GM12878 (cell line): ENCODE results near the gene CSMD2. TPM values are rescaled to one million over a fixed set of nuclear protein-coding genes. Genes with fewer than 3 reads are reported as not detected.

ENCODE experiments used
- ATAC-seq: fragments of 200-7000 bp; cut with Tn5 transposase; 3 replicates; pipeline ENCODE4 v1.9.1; 2020; ENCODE audit warnings: mild to moderate bottlenecking, moderate library complexity
- BruUV-seq: library from RNA; stranded (reverse); fragments of 400-500 nt; replicated peaks from 2 replicates; lab custom pipeline; 2021; lab: Mats Ljungman, UMichigan
- CTCF ChIA-PET: fragments of 300-600 bp; sonication (Branson Sonifier 250); formaldehyde crosslinking; extraction: SDS; loops from one replicate; lab custom pipeline; 2021; ENCODE audit warnings: inconsistent platforms; lab: Yijun Ruan, JAX
- POLR2A ChIA-PET: fragments of 350-600 bp; formaldehyde crosslinking; extraction: SDS; loops from one replicate; lab custom pipeline; 2021; ENCODE audit warnings: inconsistent platforms; lab: Charles Lee
- RAD21 ChIA-PET: fragments of 300-600 bp; sonication (Branson Sonifier 250); formaldehyde crosslinking; loops from one replicate; lab custom pipeline; 2023; ENCODE audit warnings: antibody characterized with exemption; ENCODE audit not compliant: unreplicated experiment; lab: Charles Lee
- SMC1A ChIA-PET: fragments of 300-600 bp; sonication (Branson Sonifier 250); formaldehyde crosslinking; loops from one replicate; lab custom pipeline; 2023; ENCODE audit not compliant: unreplicated experiment, uncharacterized antibody; lab: Charles Lee
- DNase-seq: peaks from one replicate; pipeline ENCODE4 v3.0.0-alpha.2; 2011; ENCODE audit warnings: low read depth, low spot score
- FAIRE-seq: peaks from 3 replicates; lab custom pipeline; 2011; peaks lifted over from hg19 to GRCh38; lab: Jason Lieb, UNC
- H2AFZ ChIP-seq: 2 replicates; pipeline ENCODE4 v1.6.0; 2011; ENCODE audit warnings: low read depth, low read length, control low read depth; ENCODE audit not compliant: control insufficient read depth
- H3K27ac ChIP-seq: 2 replicates; pipeline ENCODE4 v1.5.1; 2011; ENCODE audit warnings: control low read depth; ENCODE audit not compliant: control insufficient read depth, insufficient read depth
- H3K27me3 ChIP-seq, 2 experiments: replicated peaks in 1 of 2; 2 replicates each; pipeline versions ENCODE4 v1.6.0 to v1.6.1; 2011; ENCODE audit warnings: low read length in 1 of 2; ENCODE audit not compliant: control insufficient read depth in 2 of 2, insufficient read depth in 2 of 2
- H3K36me3 ChIP-seq, 2 experiments: 2 replicates each; pipeline ENCODE4 v1.5.1; 2011; ENCODE audit warnings: low read length in 1 of 2; ENCODE audit not compliant: control insufficient read depth in 2 of 2, insufficient read depth in 2 of 2
- H3K4me1 ChIP-seq: 2 replicates; pipeline ENCODE4 v1.6.1; 2011; ENCODE audit warnings: mild to moderate bottlenecking, low read length, moderate library complexity, mixed read lengths; ENCODE audit not compliant: control insufficient read depth, insufficient read depth
- H3K4me2 ChIP-seq: 2 replicates; pipeline ENCODE4 v1.6.0; 2011; ENCODE audit warnings: control low read depth; ENCODE audit not compliant: control insufficient read depth, insufficient read depth
- H3K4me3 ChIP-seq: fragments of 200-600 bp; sonication (generic); 2 replicates; pipeline ENCODE4 v1.5.1; 2016
- H3K79me2 ChIP-seq: 2 replicates; pipeline ENCODE4 v1.6.0; 2011; ENCODE audit warnings: low read length; ENCODE audit not compliant: control insufficient read depth, insufficient read depth
- H3K9ac ChIP-seq: 2 replicates; pipeline ENCODE4 v1.8.0; 2011; ENCODE audit warnings: low read length, control low read depth, mixed read lengths; ENCODE audit not compliant: control insufficient read depth, insufficient read depth
- H3K9me3 ChIP-seq: replicated peaks from 3 replicates; pipeline ENCODE4 v1.5.1; 2011; ENCODE audit warnings: mild to moderate bottlenecking, low read length; ENCODE audit not compliant: control insufficient read depth, insufficient read depth
- H4K20me1 ChIP-seq: 2 replicates; pipeline ENCODE4 v1.6.0; 2011; ENCODE audit not compliant: control insufficient read depth, insufficient read depth
- ETV6 ChIP-seq, 2 experiments: fragments of 450-650 bp in 1 of 2; IDR thresholded peaks in 1 of 2; conservative IDR thresholded peaks in 1 of 2; 2 replicates each; pipeline ENCODE4 v1.6.1; 2014; ENCODE audit warnings: antibody characterized with exemption in 1 of 2, borderline replicate concordance in 1 of 2, low read depth in 1 of 2, mild to moderate bottlenecking in 1 of 2, moderate library complexity in 1 of 2
- FOXM1 ChIP-seq: IDR thresholded peaks from 2 replicates; pipeline ENCODE4 v1.6.1; 2012; ENCODE audit warnings: low read depth, mild to moderate bottlenecking, inconsistent platforms, low read length, moderate library complexity
- IKZF2 ChIP-seq, 2 experiments: fragments of 450-650 bp; IDR thresholded peaks; 2 replicates each; pipeline ENCODE4 v1.6.1; 2017; ENCODE audit warnings: mild to moderate bottlenecking in 2 of 2, moderate library complexity in 2 of 2
- MTA2 ChIP-seq: fragments of 450-650 bp; IDR thresholded peaks from 2 replicates; pipeline ENCODE4 v1.6.1; 2016; ENCODE audit warnings: low read depth, mild to moderate bottlenecking, moderate library complexity
- MYB ChIP-seq: fragments of 150-350 bp; IDR thresholded peaks from 2 replicates; pipeline ENCODE4 v1.6.1; 2014; ENCODE audit warnings: mild to moderate bottlenecking, low read depth, low read length, borderline replicate concordance
- NRF1 ChIP-seq: conservative IDR thresholded peaks from 2 replicates; pipeline ENCODE4 v1.6.1; 2011; ENCODE audit warnings: mild to moderate bottlenecking, low read depth, low read length, improper control_type of control experiment
- POU2F2 ChIP-seq: IDR thresholded peaks from 3 replicates; pipeline ENCODE4 v1.6.1; 2011; ENCODE audit warnings: low read depth, mild to moderate bottlenecking, low read length, borderline replicate concordance
- SPI1 ChIP-seq: IDR thresholded peaks from 2 replicates; pipeline ENCODE4 v1.6.1; 2011; ENCODE audit warnings: low read depth, mild to moderate bottlenecking, low read length, moderate library complexity, borderline replicate concordance; ENCODE audit not compliant: insufficient read depth
- SREBF1 ChIP-seq: IDR thresholded peaks from 2 replicates; pipeline ENCODE4 v1.6.1; 2012; ENCODE audit warnings: mild to moderate bottlenecking, low read length
- WRNIP1 ChIP-seq: IDR thresholded peaks from 2 replicates; pipeline ENCODE4 v1.6.1; 2011; ENCODE audit warnings: low read depth, low read length, improper control_type of control experiment, borderline replicate concordance
- ZNF274 ChIP-seq: IDR thresholded peaks from one replicate; pipeline ENCODE4 v1.8.0; 2011; ENCODE audit not compliant: insufficient read length, insufficient read depth
- WGBS: methylation state at CpG from one replicate; pipeline ENCODE4 v1.1.6; 2016; ENCODE audit warnings: low lambda C conversion rate; ENCODE audit not compliant: insufficient replicate concordance, insufficient coverage; ENCODE audit errors: missing lambda C conversion rate; 5-methylcytosine and 5-hydroxymethylcytosine counted together
- in situ Hi-C: fragments of 300-500 bp; cut with MboI; formaldehyde crosslinking; loops from 9 replicates; pipeline ENCODE4 v1.14.3; 2018; ENCODE audit warnings: mixed read lengths
- intact Hi-C: fragments of 100-400 bp; cut with micrococcal nuclease; formaldehyde crosslinking; loops from one replicate; pipeline ENCODE4 v1.14.2; 2022; ENCODE audit not compliant: unreplicated experiment
- polyA plus RNA-seq, 11 experiments: library from polyadenylated mRNA; depleted of rRNA in 4 of 11; unstranded in 6 of 11; stranded (reverse) in 5 of 11; fragments of >200 nt; fragmentation: Nextera tagmentation in 4 of 11; fragmentation: Illumina TruSeq in 1 of 11; extraction: Ambion mirVana in 4 of 11; extraction: Trizol in 1 of 11; gene quantifications; 1 replicate in 1 of 11; 2 replicates in 10 of 11; pipeline versions ENCODE4 v1.2.1 to v1.2.3, GENCODE V29; 2011 to 2016; ENCODE audit warnings: inconsistent platforms in 2 of 11, missing spikeins in 2 of 11, low read depth in 1 of 11
- total RNA-seq, 4 experiments: library from RNA; depleted of rRNA in 3 of 4; stranded (reverse); fragments of >200 nt in 3 of 4; fragmentation: Illumina TruSeq in 1 of 4; extraction: Trizol in 1 of 4; gene quantifications; 2 replicates each; pipeline versions ENCODE4 v1.2.1 to v1.2.3, GENCODE V29; 2013 to 2021
- TF ChIP-seq, protein P1 (sequence below): IDR thresholded peaks from 2 replicates; pipeline ENCODE4 v1.6.1; 2011; ENCODE audit warnings: mild to moderate bottlenecking, low read depth, low read length, moderate library complexity; ENCODE audit not compliant: insufficient replicate concordance
- TF ChIP-seq, protein P2 (sequence below): fragments of 450-650 bp; IDR thresholded peaks from 2 replicates; pipeline ENCODE4 v1.6.1; 2016; ENCODE audit warnings: mild to moderate bottlenecking, moderate library complexity, borderline replicate concordance

CSMD2 gene
- total and polyA plus RNA-seq, 10 of the 15 experiments (the other 5 are each of a cell fraction or from before 2014, with no cell fraction given) = under 0.01 TPM; not detected in 9

DNA sequence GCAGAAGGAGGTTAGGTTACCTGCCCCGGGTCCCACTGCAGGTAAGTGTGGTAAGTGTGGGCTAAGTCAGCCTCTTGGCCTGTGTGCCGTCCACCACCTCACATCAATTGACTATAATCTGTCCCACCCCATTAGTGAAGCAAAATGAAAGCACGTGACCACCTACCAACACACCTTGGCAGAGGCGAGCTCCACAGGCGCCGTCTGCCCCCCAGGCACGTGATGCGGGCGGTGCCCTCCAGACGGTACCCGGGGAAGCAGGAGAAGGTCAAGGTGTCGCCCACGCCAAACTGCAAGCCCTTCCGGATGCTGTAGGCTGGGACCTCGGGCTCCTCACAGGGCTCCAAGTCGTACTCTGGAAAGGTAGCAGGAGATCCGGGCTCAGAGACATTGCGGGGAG, 450.6 kb downstream of the CSMD2 start (continued):
- TF ChIP-seq, protein P1, sequence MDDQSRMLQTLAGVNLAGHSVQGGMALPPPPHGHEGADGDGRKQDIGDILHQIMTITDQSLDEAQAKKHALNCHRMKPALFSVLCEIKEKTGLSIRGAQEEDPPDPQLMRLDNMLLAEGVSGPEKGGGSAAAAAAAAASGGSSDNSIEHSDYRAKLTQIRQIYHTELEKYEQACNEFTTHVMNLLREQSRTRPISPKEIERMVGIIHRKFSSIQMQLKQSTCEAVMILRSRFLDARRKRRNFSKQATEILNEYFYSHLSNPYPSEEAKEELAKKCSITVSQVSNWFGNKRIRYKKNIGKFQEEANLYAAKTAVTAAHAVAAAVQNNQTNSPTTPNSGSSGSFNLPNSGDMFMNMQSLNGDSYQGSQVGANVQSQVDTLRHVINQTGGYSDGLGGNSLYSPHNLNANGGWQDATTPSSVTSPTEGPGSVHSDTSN = no peak
- no peak for TF ChIP-seq POU2F2
- no peak for TF ChIP-seq MYB
- TF ChIP-seq SREBF1 = no peak
- no peak for TF ChIP-seq NRF1

GRCh38 chr1:33713058-33713877, 451.8 kb downstream of the CSMD2 start:
- no peak overlapping the region for H3K27ac ChIP-seq
- POLR2A ChIA-PET = no interaction called here
- FAIRE-seq = no peak
- ATAC-seq = no peak
- 27% methylated on average over 9 of the region's 9 CpGs for WGBS
- H3K4me2 ChIP-seq = no peak overlapping the region
- H3K9me3 ChIP-seq = no peaks in the 10 kb centered on the region
- H3K9ac ChIP-seq = no peak overlapping the region
- H2AFZ ChIP-seq = no peak overlapping the region
- CTCF ChIA-PET = no interaction called here
- no peak overlapping the region for H3K4me3 ChIP-seq
- no peaks in the 10 kb centered on the region for H3K79me2 ChIP-seq
- H3K36me3 ChIP-seq = no peaks in the 10 kb centered on the region
- SMC1A ChIA-PET = no interaction called here
- H4K20me1 ChIP-seq = no peaks in the 10 kb centered on the region
- intact Hi-C loops = no loop called here
- RAD21 ChIA-PET = no interaction called here
- H3K4me1 ChIP-seq = no peaks in the 10 kb centered on the region
- in situ Hi-C loops = no loop called here
- BruUV-seq = no TSS peak
- peaks cover 0 to 1% of the 10 kb centered on the region in 2 experiments; a peak in 1 of 4 replicates for H3K27me3 ChIP-seq
- no peak for DNase-seq
- TF ChIP-seq, protein P1 = no peak
- TF ChIP-seq WRNIP1 = no peak
- no peak for TF ChIP-seq SPI1
- no peak for TF ChIP-seq IKZF2 (IDR thresholded peaks at IDR 0.05)
- TF ChIP-seq ETV6 (conservative IDR thresholded peaks at IDR 0.05 in 1 of 2, IDR thresholded peaks at IDR 0.05 in 1 of 2; ENCODE audit: borderline replicate concordance in 1 of 2, low read depth in 1 of 2) = no peak
- TF ChIP-seq, protein P2, sequence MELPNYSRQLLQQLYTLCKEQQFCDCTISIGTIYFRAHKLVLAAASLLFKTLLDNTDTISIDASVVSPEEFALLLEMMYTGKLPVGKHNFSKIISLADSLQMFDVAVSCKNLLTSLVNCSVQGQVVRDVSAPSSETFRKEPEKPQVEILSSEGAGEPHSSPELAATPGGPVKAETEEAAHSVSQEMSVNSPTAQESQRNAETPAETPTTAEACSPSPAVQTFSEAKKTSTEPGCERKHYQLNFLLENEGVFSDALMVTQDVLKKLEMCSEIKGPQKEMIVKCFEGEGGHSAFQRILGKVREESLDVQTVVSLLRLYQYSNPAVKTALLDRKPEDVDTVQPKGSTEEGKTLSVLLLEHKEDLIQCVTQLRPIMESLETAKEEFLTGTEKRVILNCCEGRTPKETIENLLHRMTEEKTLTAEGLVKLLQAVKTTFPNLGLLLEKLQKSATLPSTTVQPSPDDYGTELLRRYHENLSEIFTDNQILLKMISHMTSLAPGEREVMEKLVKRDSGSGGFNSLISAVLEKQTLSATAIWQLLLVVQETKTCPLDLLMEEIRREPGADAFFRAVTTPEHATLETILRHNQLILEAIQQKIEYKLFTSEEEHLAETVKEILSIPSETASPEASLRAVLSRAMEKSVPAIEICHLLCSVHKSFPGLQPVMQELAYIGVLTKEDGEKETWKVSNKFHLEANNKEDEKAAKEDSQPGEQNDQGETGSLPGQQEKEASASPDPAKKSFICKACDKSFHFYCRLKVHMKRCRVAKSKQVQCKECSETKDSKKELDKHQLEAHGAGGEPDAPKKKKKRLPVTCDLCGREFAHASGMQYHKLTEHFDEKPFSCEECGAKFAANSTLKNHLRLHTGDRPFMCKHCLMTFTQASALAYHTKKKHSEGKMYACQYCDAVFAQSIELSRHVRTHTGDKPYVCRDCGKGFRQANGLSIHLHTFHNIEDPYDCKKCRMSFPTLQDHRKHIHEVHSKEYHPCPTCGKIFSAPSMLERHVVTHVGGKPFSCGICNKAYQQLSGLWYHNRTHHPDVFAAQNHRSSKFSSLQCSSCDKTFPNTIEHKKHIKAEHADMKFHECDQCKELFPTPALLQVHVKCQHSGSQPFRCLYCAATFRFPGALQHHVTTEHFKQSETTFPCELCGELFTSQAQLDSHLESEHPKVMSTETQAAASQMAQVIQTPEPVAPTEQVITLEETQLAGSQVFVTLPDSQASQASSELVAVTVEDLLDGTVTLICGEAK = no peak
- no peak for TF ChIP-seq ZNF274
- TF ChIP-seq FOXM1 = no peak
- TF ChIP-seq MTA2 = no peak
